ENCODE measurements around the gene OSBPL2.

- TF ChIP-seq CTCF (IDR thresholded peaks at IDR 0.05; ENCODE audit: low read depth, low read length, missing input control) (no peak), MAX (IDR thresholded peaks at IDR 0.05) (no peak), YY1 (IDR thresholded peaks at IDR 0.05) (no peak), SP1 (IDR thresholded peaks at IDR 0.05) (no peak), ATF3 (IDR thresholded peaks at IDR 0.05) (no peak), GABPA (IDR thresholded peaks at IDR 0.05 in 1 of 2, conservative IDR thresholded peaks at IDR 0.05 in 1 of 2) (no peak), REST (IDR thresholded peaks at IDR 0.05) (no peak), RAD21 (IDR thresholded peaks at IDR 0.05) (no peak)
These were observed 2.6 kb upstream of the OSBPL2 start for GRCh38 chr20:62235777-62236157.

All from liver (tissue), 3 donors.